GM13977 (cell line): ENCODE measurements around the gene ERAP2.

Experiments used
- DNase-seq: peaks from one replicate; pipeline ENCODE4 v3.0.0; 2012; ENCODE audit warnings: low spot score
- in situ Hi-C: fragments of 300-500 bp; cut with MboI; formaldehyde crosslinking; loops from one replicate; pipeline ENCODE4 v1.12.0; 2022; ENCODE audit warnings: low sequenced_read_pairs, low pct_unique_long_range_greater_than_20kb, mixed read lengths, inconsistent platforms; ENCODE audit not compliant: unreplicated experiment
- TF ChIP-seq, protein P1 (sequence below): IDR thresholded peaks from 2 replicates; pipeline ENCODE4 v1.5.1; 2012; ENCODE audit warnings: mild to moderate bottlenecking, control low read depth; ENCODE audit not compliant: insufficient read depth; ENCODE audit errors: extremely low read depth, missing control alignments

The ERAP2 gene

DNA sequence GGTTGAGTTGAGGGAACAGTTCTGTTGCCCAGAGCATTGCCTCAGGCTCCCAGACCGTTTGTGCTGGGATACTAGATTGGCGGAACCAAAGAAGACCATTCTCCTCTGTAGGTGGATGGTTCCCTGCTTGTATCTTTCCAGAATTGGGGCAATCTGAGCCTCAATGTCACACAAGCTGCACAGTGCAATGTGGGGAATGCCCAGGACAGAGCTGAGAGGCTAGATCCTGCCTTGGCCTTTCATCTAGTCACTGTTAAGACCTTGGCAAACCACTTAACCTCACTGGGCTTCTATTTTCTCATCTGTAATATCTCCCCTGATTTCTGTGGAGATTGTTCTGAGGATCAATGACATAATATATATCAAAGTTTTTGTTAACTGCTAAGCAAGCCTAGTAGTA, 16.9 kb upstream of the ERAP2 start:
- TF ChIP-seq, protein P1, sequence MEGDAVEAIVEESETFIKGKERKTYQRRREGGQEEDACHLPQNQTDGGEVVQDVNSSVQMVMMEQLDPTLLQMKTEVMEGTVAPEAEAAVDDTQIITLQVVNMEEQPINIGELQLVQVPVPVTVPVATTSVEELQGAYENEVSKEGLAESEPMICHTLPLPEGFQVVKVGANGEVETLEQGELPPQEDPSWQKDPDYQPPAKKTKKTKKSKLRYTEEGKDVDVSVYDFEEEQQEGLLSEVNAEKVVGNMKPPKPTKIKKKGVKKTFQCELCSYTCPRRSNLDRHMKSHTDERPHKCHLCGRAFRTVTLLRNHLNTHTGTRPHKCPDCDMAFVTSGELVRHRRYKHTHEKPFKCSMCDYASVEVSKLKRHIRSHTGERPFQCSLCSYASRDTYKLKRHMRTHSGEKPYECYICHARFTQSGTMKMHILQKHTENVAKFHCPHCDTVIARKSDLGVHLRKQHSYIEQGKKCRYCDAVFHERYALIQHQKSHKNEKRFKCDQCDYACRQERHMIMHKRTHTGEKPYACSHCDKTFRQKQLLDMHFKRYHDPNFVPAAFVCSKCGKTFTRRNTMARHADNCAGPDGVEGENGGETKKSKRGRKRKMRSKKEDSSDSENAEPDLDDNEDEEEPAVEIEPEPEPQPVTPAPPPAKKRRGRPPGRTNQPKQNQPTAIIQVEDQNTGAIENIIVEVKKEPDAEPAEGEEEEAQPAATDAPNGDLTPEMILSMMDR = no peak
- no peak for DNase-seq
- in situ Hi-C loops = loop anchor here (25.0 kb wide), 1 partner anchor 303 kb away; no protein-coding TSS in a partner anchor

DNA sequence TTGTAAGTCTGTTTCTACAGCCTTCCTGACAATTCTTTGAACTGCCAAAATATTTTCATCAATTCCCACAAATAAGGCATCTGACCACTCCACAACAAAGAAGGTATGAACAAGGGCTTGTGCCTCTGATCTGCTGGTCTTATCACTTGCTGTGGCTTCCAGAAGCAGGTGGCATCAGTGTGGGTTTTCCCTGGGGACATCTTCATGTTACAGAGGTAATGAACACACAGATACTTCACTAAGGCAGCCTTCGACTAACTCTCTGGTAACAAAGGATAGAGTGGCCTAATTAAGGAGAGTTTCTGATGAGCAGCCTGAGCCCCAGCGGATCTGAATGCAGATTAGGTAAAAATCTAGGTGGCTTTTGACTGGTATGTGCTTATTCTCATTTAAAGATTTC, 15.2 kb upstream of the ERAP2 start:
- TF ChIP-seq, protein P1 = no peak
- in situ Hi-C loops = loop anchor here (25.0 kb wide), 1 partner anchor 301 kb away; no protein-coding TSS in a partner anchor
- no peak for DNase-seq

DNA sequence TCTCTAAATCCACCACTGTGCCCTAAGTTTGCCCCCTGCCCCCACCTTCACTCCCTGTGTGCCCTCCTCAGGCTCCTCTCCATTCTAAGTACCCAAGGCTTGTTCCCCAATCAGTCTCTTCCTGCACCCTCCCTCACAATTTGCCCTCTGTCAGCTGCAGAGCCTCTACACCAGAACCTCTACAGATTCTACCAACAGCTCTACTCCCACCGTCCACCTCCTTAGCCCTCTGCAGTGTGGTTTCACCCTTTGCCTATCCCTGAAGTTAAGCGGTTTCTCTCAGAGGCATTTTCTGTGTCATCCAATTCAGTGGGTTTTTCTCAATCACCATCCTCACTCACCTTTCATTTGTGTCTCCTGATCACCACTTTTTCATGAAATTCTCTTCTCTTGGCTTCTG, 13.2 kb upstream of the ERAP2 start:
- in situ Hi-C loops = loop anchor here (25.0 kb wide), 1 partner anchor 299 kb away; no protein-coding TSS in a partner anchor
- TF ChIP-seq, protein P1 = no peak
- no peak for DNase-seq

DNA sequence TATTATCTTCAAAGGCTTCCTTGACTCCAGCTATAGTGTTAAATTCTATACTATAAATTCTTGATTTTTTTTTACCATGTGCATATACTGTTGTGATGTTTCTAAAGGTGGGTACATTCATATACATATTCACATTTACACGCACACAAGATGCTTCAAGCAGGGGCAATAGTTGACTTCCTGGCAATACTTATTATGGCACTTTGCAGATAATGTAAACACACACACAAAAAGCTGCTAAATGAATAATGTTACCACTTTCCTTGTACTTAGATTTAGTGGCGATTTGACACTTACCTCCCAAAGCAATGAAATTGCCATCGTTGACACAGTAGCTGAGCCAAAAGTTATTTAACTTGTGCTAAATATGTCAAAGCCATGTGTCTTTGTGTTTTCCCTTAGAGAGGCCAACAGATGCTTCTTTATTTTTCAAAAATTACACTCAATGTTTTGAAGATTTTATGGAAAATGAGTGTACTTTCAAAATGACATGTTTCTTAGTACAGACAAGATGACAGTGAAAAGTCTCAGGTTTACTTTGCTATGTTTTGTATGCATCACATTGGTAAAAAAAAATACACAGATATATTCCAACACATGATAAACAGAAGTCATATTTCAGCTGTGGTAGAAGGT, 12.2 kb upstream of the ERAP2 start:
- TF ChIP-seq, protein P1 = no peak
- in situ Hi-C loops = loop anchor here (25.0 kb wide), 1 partner anchor 298 kb away; no protein-coding TSS in a partner anchor
- no peak for DNase-seq

DNA sequence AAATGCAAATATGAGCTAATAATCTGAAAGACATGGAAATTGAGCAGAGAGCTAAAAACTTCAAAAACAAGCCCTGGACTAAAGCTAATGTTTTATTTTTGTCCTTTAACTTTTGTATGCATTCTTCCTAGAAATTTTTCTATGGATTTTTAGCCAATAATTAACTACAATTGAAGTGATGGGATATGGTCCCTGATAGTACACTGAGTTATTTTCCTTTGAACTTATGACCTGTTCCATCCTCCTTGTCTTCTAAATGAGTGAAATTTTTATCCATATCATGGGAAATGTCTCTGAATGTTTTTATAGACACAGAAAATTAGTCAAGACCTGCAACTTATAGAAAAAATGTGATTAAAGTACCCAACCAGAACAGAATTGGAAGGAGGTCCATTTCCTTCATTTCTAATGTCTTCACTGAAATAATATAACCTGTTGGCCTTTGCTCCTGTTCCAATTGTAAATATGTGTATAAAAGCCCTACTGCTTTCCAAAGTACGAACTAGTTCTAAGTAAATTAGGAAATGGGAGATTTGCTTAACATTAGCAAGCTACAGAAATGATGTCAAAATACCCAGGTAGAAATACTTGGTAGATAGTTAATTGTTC, 11.3 kb upstream of the ERAP2 start:
- DNase-seq = no peak
- in situ Hi-C loops = loop anchor here (25.0 kb wide), 1 partner anchor 297 kb away; no protein-coding TSS in a partner anchor

DNA sequence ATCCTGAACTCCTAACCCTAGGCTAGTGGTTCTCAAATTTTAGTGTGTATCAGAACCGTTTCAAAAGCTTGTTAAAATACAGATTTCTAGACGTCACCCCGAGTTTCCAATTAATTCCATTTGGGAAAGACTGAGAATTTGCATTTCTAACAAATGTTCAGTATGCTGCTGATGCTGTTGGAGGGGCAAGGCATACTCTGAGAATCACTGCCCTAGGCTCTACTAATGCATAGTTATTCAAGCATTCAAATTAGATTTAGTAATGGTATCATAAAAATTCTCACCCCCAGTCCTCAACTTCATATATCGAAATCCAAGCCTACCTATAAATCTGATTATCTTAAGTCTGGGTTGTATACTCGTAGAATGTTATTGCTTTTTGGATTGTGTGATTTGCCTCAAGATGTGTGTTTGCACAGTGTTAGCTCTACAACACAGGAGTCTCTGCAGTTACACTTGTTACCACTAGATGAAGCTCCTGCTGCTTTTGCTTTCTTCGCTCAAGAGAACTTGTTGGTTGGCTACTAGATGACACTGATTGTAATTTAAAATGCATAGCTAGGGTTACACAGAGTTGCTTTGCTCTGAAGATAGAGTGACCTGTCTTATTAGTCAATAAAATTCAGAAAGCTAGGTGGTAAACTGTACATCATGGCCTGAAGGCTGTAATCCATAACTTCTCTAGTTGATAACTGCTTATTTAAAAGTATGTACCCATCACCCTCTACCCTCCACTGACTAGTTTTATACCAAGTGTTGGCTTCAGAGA, 7.5 kb upstream of the ERAP2 start:
- DNase-seq = peak; percentile 52
- TF ChIP-seq, protein P1 = peak; percentile 94
- in situ Hi-C loops = loop anchor here (25.0 kb wide), 1 partner anchor 294 kb away; no protein-coding TSS in a partner anchor

More for the DNA sequence above, 11.3 kb upstream of the ERAP2 start:
- TF ChIP-seq, protein P1 = no peak
